ENCODE data around the gene TJAP1. TPM values are rescaled to one million over a fixed set of nuclear protein-coding genes. Genes with fewer than 3 reads are reported as not detected.

TJAP1 gene
- total RNA-seq, 6 experiments from 2014 or later = 27.0 to 34.3 (median 30.2) TPM

- no peak for DNase-seq
- Mint-ChIP-seq H3K36me3 (ENCODE audit: low read depth) (peaks cover 22% of the 10 kb centered on the region; the same call in 1 of the 2 replicates), H3K4me3 (no peak overlapping the region)
Observed at GRCh38 chr6:43499028-43499815, 21.9 kb downstream of the TJAP1 start.

GRCh38 chr6:43500921-43501320, 23.6 kb downstream of the TJAP1 start:
- Mint-ChIP-seq H3K4me3 (no peak overlapping the region), H3K36me3 (ENCODE audit: low read depth) (peaks cover 13% of the 10 kb centered on the region; the same call in 1 of the 2 replicates), H3K9me3 (no peaks in the 10 kb centered on the region), H3K27ac (no peak overlapping the region), H3K4me1 (ENCODE audit: low read depth) (peaks cover 17% of the 10 kb centered on the region), H3K27me3 (ENCODE audit: insufficient read depth) (no peaks in the 10 kb centered on the region; the same call in none of the 2 replicates)
- TF ChIP-seq CTCF (IDR thresholded peaks at IDR 0.05) = no peak
- DNase-seq = no peak

More at GRCh38 chr6:43499028-43499815, 21.9 kb downstream of the TJAP1 start:
- peaks cover 34% of the 10 kb centered on the region for H3K4me1 Mint-ChIP-seq (ENCODE audit: low read depth)
- no peak for TF ChIP-seq CTCF (IDR thresholded peaks at IDR 0.05)
- no peaks in the 10 kb centered on the region for H3K9me3 Mint-ChIP-seq
- no peaks in the 10 kb centered on the region; the same call in none of the 2 replicates for H3K27me3 Mint-ChIP-seq (ENCODE audit: insufficient read depth)
- no peak overlapping the region for H3K27ac Mint-ChIP-seq

- TF ChIP-seq CTCF (IDR thresholded peaks at IDR 0.05) = no peak
- no peak overlapping the region for H3K27ac Mint-ChIP-seq
- peaks cover 13% of the 10 kb centered on the region; the same call in 1 of the 2 replicates for H3K36me3 Mint-ChIP-seq (ENCODE audit: low read depth)
- DNase-seq = no peak
- no peaks in the 10 kb centered on the region; the same call in 1 of the 2 replicates for H3K4me1 Mint-ChIP-seq (ENCODE audit: low read depth)
- H3K4me3 Mint-ChIP-seq = no peak overlapping the region
- H3K27me3 Mint-ChIP-seq (ENCODE audit: insufficient read depth) = no peaks in the 10 kb centered on the region; the same call in none of the 2 replicates
- no peaks in the 10 kb centered on the region for H3K9me3 Mint-ChIP-seq
Observed at GRCh38 chr6:43502666-43503065, 25.3 kb downstream of the TJAP1 start.

- peaks cover 1% of the 10 kb centered on the region; the same call in 1 of the 2 replicates for H3K4me1 Mint-ChIP-seq (ENCODE audit: low read depth)
- DNase-seq = no peak
- no peak overlapping the region for H3K4me3 Mint-ChIP-seq
- H3K9me3 Mint-ChIP-seq = no peaks in the 10 kb centered on the region
- no peaks in the 10 kb centered on the region; the same call in 1 of the 2 replicates for H3K27me3 Mint-ChIP-seq (ENCODE audit: insufficient read depth)
- TF ChIP-seq CTCF (IDR thresholded peaks at IDR 0.05) = no peak
- H3K27ac Mint-ChIP-seq = no peak overlapping the region
- H3K36me3 Mint-ChIP-seq (ENCODE audit: low read depth) = peaks cover 13% of the 10 kb centered on the region; the same call in 1 of the 2 replicates
Observed at GRCh38 chr6:43503443-43503842, 26.1 kb downstream of the TJAP1 start.

- TF ChIP-seq CTCF (IDR thresholded peaks at IDR 0.05) = no peak
- H3K27me3 Mint-ChIP-seq (ENCODE audit: insufficient read depth) = no peaks in the 10 kb centered on the region; the same call in 1 of the 2 replicates
- H3K27ac Mint-ChIP-seq = no peak overlapping the region
- peaks cover 12% of the 10 kb centered on the region for H3K4me1 Mint-ChIP-seq (ENCODE audit: low read depth)
- H3K36me3 Mint-ChIP-seq (ENCODE audit: low read depth) = peaks cover 8% of the 10 kb centered on the region; the same call in 1 of the 2 replicates
- no peak for DNase-seq
- no peaks in the 10 kb centered on the region for H3K9me3 Mint-ChIP-seq
- H3K4me3 Mint-ChIP-seq = no peak overlapping the region
Observed at GRCh38 chr6:43504756-43505593, 27.6 kb downstream of the TJAP1 start.

Measured in HFFc6 (cell line).